ENCODE measurements around the gene LRRC38. TPM values are rescaled to one million over a fixed set of nuclear protein-coding genes. Genes with fewer than 3 reads are reported as not detected.

LRRC38 gene
- total RNA-seq: not detected

GRCh38 chr1:13513895-13514546, at the start of gene LRRC38:
Gene LRRC38 (minus strand): TSS chr1:13514003. CDS start chr1:13513593, 410 bp downstream.
- no peak for TF ChIP-seq CTCF (IDR thresholded peaks at IDR 0.05; ENCODE audit: low read depth)

- no peak for TF ChIP-seq CTCF (IDR thresholded peaks at IDR 0.05; ENCODE audit: low read depth)
Observed at GRCh38 chr1:13560541-13560940, 46.7 kb upstream of the LRRC38 start.

- no peak for TF ChIP-seq CTCF (IDR thresholded peaks at IDR 0.05; ENCODE audit: low read depth)
Observed at GRCh38 chr1:13556224-13556764, 42.5 kb upstream of the LRRC38 start.

GRCh38 chr1:13554798-13555197, 41.0 kb upstream of the LRRC38 start:
- TF ChIP-seq CTCF (IDR thresholded peaks at IDR 0.05; ENCODE audit: low read depth): no peak

GRCh38 chr1:13550663-13551062, 36.9 kb upstream of the LRRC38 start:
- no peak for TF ChIP-seq CTCF (IDR thresholded peaks at IDR 0.05; ENCODE audit: low read depth)

GRCh38 chr1:13549521-13549920, 35.7 kb upstream of the LRRC38 start:
- TF ChIP-seq CTCF (IDR thresholded peaks at IDR 0.05; ENCODE audit: low read depth): no peak

- TF ChIP-seq CTCF (IDR thresholded peaks at IDR 0.05; ENCODE audit: low read depth): no peak
Observed at GRCh38 chr1:13549021-13549420, 35.2 kb upstream of the LRRC38 start.

Data from subcutaneous adipose tissue (tissue), 4 donors.